Measurements from ENCODE around the gene METTL23.
"Not testable (repeated sequence)": the region's sequence is repeated elsewhere in the genome, so short reads cannot be mapped to it uniquely, and the experiment has no call there.

The METTL23 gene

GRCh38 chr17:76735586-76736348 lies 9.1 kb downstream of the METTL23 start:
- no peak for DNase-seq (ENCODE audit: low read depth)
- TF ChIP-seq CTCF (IDR thresholded peaks at IDR 0.05; ENCODE audit: low read depth, low read length, missing control alignments), result no peak
- H3K4me3 ChIP-seq (ENCODE audit: low read depth, low read length), result peak overlapping the region; percentile 93
- in situ Hi-C loops (cut with HindIII; ENCODE audit: low sequenced_read_pairs), result loop anchor here (25.0 kb wide), 1 partner anchor 173 kb away; a partner anchor contains a TSS

GRCh38 chr17:76736349-76737081 lies 9.9 kb downstream of the METTL23 start:
- TF ChIP-seq CTCF (IDR thresholded peaks at IDR 0.05; ENCODE audit: low read depth, low read length, missing control alignments), result peak; percentile 18
- peak overlapping the region; percentile 93 for H3K4me3 ChIP-seq (ENCODE audit: low read depth, low read length)
- no peak for DNase-seq (ENCODE audit: low read depth)
- in situ Hi-C loops (cut with HindIII; ENCODE audit: low sequenced_read_pairs), result loop anchor here (25.0 kb wide), 1 partner anchor 174 kb away; a partner anchor contains a TSS

GRCh38 chr17:76737082-76737675 lies 10.5 kb downstream of the METTL23 start, which contains the start of gene SRSF2:
Gene SRSF2 (minus strand): TSS chr17:76737331. CDS start chr17:76737160, 171 bp downstream.
- peak; percentile 96 for DNase-seq (ENCODE audit: low read depth)
- TF ChIP-seq CTCF (IDR thresholded peaks at IDR 0.05; ENCODE audit: low read depth, low read length, missing control alignments), result no peak
- H3K4me3 ChIP-seq (ENCODE audit: low read depth, low read length), result peak within 1 kb of the TSS; percentile 93
- in situ Hi-C loops (cut with HindIII; ENCODE audit: low sequenced_read_pairs), result loop anchor here (25.0 kb wide), 1 partner anchor 175 kb away; a partner anchor contains a TSS

GRCh38 chr17:76737676-76738467 lies 11.2 kb downstream of the METTL23 start, which contains the start of gene MFSD11:
Gene MFSD11 (plus strand): TSS chr17:76738119. CDS start chr17:76738353, 234 bp downstream.
- in situ Hi-C loops (cut with HindIII; ENCODE audit: low sequenced_read_pairs), result loop anchor here (25.0 kb wide), 1 partner anchor 176 kb away; a partner anchor contains a TSS
- TF ChIP-seq CTCF (IDR thresholded peaks at IDR 0.05; ENCODE audit: low read depth, low read length, missing control alignments), result no peak
- peak within 1 kb of the TSS; percentile 93 for H3K4me3 ChIP-seq (ENCODE audit: low read depth, low read length)
- peak; percentile 76 for DNase-seq (ENCODE audit: low read depth)

DNA sequence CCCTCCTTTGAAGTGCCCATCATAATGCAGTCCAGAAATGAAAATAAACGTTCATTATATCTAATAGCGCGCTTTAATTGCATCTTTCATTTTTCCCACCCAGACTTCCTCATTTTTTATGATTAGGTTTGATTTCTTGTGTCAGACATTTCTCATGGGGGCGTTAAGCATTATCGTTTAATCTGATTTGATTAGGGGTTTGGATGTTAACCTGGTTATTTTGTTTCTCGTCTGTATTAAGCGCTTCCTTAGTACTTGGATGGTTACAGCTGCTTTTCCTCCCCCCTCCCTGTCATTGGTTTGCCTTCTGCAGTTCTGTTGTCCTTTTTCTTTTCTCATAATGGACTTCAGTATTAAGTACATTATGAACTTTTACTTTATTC lies 11.8 kb downstream of the METTL23 start:
- DNase-seq (ENCODE audit: low read depth), result no peak
- in situ Hi-C loops (cut with HindIII; ENCODE audit: low sequenced_read_pairs), result loop anchor here (25.0 kb wide), 1 partner anchor 176 kb away; a partner anchor contains a TSS
- H3K4me3 ChIP-seq (ENCODE audit: low read depth, low read length), result peak overlapping the region; percentile 93
- TF ChIP-seq CTCF (IDR thresholded peaks at IDR 0.05; ENCODE audit: low read depth, low read length, missing control alignments), result no peak

DNA sequence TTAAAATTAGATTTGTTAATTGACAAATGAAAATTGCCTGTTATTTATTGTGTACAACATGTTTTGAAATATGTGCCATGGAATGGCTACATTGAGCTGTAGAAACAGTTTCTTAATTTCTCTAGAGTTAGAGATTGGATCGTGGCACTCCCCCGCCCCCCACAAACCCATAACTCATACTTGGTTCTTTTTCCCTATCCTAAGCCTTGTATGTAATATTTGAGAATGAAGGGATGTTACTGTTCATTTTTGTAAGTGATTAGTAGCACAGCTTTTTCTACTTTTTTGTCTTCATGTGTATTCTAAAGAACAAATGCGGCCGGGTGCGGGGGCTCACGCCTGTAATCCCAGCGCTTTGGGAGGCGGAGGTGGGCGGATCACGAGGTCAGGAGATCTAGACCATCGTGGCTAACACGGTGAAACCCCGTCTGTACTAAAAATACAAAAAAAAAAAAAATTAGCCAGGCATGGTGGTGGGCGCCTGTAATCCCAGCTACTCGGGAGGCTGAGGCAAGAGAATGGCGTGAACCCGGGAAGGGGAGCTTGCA lies 13.0 kb downstream of the METTL23 start:
- DNase-seq (ENCODE audit: low read depth); H3K4me3 ChIP-seq (ENCODE audit: low read depth, low read length): not testable (repeated sequence)
- in situ Hi-C loops (cut with HindIII; ENCODE audit: low sequenced_read_pairs), result loop anchor here (25.0 kb wide), 1 partner anchor 177 kb away; a partner anchor contains a TSS

All from astrocyte of the cerebellum (primary cell).